ENCODE measurements around the gene NCK2.

GRCh38 chr2:105862843-105863242, 118.1 kb downstream of the NCK2 start:
- no peak for TF ChIP-seq FOXK2 (IDR thresholded peaks at IDR 0.05)
- TF ChIP-seq, protein P1, sequence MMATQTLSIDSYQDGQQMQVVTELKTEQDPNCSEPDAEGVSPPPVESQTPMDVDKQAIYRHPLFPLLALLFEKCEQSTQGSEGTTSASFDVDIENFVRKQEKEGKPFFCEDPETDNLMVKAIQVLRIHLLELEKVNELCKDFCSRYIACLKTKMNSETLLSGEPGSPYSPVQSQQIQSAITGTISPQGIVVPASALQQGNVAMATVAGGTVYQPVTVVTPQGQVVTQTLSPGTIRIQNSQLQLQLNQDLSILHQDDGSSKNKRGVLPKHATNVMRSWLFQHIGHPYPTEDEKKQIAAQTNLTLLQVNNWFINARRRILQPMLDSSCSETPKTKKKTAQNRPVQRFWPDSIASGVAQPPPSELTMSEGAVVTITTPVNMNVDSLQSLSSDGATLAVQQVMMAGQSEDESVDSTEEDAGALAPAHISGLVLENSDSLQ (IDR thresholded peaks at IDR 0.05) = no peak
- TF ChIP-seq BHLHE40 (IDR thresholded peaks at IDR 0.05; ENCODE audit: borderline replicate concordance) = no peak
- no peak for TF ChIP-seq SP1 (IDR thresholded peaks at IDR 0.05)
- no peak for TF ChIP-seq ARNT (IDR thresholded peaks at IDR 0.05)

Measured in HEK293T (cell line).